GM04503 (cell line): ENCODE data around the gene DOHH.
"Not testable (repeated sequence)": the region's sequence is repeated elsewhere in the genome, so short reads cannot be mapped to it uniquely, and the experiment has no call there.

Source experiments
- DNase-seq: peaks from one replicate; pipeline ENCODE4 v3.0.0-alpha.2; 2012; ENCODE audit warnings: low read depth

DOHH gene

DNA sequence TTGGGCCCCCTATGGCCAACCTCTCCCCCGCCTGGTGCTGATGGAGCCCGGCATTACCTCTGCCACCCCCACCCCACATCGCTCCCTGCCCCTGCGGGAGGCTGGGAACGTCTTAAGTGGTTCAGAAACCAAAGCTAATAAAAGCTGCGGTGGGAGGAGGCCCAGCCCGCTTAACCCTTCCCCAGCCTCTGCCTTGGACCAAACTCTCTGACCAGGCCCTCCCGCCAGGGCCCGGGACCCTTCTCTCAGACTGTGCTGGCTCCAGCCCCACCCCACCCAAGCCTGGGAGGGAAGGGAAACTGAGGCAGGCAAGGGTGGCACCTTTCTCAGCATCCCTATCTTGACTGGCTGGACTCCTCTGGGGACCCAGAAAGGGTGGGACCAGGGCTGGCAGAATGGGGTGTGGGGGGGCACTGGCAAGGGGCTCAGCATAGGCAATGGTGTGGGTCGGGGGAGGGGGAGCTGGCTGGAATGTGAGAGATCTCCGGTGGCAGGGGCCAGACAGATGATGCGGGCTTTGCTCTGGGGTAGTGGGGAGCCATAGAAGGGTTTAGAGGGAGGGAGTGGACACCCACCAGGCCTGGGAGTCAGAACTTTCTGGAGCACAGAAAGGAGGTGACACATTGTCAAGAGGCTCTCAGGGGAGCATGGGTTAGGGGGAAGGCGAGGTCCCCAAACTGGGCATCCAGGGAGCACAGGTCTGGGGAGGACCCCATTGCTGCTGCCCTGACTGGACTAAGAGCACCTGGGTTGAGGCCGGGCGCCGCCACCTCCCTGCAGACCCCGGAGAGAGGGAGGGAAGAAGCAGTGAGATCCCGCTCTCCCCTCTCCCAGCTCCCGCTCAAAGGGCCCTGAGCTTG lies 42.0 kb downstream of the DOHH start:
- no peak for DNase-seq

DNA sequence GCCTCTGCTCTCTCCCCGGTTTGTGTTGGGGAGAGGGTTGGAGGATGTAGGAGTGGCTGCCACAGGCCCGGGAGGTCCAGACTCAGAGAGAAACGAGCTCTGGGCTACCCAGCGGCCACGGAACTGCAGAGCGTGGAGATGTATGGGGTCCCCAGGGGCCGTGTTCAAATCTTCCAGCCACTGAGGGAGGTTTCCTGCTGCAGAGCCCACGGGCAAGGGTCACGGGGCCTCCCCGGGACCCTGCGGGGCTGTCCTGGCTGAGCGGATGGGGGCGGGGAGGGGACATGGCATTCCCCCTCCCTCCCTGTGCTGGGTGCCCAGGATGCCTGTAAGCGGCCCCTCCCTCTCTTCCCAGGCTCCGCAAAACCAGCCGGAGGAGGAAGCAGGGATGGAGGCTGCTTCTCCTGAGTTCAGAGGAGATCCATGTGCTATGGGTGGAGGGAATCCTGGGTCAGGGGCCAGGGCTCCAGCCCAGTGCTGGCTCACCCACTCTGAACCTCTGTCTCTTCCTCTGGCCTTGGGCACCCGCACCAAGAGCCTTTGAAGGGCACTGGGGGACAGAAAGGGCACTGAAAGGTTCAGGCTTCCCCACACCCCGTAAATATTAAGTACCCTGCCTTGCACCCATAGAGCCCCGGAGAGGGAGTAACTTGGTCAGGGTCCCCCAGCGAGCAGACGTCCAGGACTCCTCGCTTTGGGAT lies 42.8 kb downstream of the DOHH start:
- no peak for DNase-seq

DNA sequence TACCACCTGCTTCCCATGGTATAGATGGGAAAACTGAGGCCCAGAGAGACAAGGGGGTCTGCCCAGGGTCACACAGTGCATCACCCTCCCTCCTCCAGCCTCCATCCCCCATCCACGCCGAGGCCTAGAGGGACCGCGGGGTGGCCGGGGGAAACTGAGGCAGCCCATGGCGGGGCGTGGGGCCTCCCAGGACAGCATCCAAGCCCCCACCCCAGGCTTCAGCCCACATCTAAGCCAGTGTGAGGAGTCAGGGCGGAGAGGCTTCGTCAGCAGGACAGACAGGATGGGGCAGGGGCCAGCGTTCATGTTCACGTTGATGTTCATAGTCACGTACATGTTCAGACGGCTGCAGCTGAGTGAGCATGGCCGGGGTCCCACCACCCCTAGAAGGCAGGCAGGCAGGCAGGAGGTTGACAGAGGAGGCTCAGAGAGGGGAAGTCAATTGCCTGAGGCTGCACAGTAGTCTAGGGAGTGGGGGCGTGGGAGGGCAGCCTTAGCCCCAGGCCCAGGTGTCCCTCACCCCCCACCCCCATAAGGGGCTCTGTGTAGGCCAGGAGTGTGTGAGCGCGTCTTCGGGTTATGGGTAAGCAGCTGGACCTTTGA lies 43.4 kb downstream of the DOHH start:
- DNase-seq: no peak

DNA sequence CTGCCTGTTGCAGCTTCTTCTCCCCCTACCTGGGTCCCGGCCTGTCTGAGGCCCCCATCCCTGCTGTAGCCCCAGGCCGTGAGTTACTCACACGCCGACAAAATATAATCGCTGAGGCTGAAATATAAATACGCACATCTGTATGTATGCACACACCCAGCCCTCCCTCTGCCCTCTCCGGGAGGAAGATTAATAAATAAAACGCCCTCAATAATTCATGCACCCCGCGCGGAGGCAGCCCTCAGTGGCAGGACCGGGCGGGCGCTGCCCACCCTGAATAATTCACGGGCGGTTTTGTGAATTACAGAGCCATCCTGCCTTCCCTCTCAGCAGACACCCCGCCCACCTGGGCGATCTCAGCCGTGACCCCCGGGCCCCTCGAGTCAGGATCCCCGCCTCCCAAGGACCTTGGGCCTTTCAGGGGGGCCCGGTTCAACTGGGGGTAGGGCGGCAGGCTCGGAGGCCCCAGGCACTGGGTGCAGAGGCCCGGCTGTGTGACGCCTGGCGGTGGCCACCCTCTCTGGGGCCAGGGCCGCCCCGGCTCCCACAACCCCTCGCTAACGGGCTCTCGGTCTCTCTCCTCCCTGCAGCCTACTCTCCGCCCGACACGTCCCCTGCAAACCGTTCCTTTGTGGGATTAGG lies 44.4 kb downstream of the DOHH start:
- no peak for DNase-seq

DNA sequence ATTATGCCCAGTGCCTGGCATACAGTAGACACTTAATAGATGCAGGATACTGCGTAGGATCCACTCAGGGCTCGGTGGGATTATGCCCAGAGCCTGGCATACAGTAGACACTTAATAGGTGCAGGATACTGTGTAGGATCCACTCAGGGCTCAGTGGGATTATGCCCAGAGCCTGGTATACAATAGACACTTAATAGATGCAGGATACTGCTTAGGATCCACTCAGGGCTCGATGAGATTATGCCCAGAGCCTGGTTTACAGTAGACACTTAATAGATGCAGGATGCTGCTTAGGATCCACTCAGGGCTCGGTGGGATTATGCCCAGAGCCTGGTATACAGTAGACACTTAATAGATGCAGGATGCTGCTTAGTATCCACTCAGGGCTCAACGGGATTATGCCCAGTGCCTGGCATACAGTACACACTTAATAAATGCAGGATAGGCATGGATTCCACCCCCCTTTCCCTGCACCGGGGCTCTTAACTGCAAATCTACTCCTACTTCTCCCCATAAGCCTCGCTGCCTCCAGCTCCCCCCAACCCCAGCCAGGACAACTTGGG lies 45.0 kb downstream of the DOHH start:
- DNase-seq: no peak

DNA sequence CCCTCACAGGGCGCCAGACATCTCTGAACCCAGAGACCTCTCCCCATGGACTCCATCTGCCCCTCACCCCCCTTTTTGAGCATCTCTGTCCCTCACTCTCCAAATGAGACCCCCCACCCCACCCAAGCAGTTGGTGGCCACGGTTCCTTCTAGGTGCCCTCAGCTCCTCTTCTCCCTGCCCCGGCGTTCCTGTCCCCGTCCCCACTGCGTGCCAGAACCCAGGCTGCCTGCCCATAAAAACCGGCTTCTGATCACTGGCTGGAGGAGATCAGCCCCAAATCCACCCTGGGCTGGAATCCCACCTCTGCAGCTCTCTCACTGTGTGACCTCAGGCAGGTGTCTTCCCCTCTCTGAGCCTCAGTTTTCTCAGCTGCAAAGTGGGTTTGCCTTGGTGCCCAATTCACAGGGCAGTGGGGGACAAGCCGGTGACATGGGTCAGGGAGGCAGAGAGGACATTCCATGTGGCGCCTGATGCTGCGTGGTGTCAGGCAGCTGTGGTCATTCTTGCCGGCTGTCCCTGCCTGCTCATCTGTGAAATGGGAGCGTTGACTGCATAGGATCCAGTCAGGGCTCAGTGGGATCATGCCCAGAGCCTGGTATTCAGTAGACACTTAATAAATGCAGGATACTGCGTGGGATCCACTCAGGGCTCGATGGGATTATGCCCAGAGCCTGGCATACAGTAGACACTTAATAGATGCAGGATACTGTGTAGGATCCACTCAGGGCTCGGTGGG lies 45.6 kb downstream of the DOHH start:
- no peak for DNase-seq

DNA sequence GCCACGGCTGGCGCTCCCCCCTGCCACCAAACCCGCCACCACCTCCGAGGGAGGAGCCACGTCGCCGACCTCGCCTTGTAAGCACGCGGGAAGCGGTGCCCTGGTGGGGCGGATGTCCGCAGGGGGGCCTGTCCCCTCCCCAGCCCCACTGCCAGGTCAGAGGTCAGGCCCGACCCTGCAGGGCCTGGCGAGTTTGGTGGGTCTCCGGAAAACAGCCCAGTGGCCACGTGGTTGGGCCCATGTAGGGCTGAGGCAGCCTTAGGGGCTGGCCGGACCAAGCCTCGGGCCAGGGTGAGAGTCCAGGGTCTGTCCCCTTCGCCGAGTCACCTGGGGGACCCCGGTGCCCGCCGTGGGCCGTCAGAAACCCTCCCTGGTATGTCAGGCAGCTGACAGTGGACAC lies 46.6 kb downstream of the DOHH start:
- no peak for DNase-seq

DNA sequence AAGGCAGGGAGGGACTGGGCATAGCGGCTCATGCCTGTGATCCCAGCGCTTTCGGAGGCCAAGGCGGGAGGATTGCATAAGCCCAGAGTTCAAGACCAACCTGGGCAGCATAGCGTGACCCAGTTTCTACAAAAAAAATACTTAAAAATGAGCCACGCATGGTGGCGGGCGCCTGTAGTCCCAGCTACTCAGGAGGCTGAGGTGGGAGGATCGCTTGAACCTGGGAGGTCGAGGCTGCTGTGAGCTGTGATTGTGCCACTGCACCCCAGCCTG lies 47.6 kb downstream of the DOHH start:
- not testable (repeated sequence) for DNase-seq

DNA sequence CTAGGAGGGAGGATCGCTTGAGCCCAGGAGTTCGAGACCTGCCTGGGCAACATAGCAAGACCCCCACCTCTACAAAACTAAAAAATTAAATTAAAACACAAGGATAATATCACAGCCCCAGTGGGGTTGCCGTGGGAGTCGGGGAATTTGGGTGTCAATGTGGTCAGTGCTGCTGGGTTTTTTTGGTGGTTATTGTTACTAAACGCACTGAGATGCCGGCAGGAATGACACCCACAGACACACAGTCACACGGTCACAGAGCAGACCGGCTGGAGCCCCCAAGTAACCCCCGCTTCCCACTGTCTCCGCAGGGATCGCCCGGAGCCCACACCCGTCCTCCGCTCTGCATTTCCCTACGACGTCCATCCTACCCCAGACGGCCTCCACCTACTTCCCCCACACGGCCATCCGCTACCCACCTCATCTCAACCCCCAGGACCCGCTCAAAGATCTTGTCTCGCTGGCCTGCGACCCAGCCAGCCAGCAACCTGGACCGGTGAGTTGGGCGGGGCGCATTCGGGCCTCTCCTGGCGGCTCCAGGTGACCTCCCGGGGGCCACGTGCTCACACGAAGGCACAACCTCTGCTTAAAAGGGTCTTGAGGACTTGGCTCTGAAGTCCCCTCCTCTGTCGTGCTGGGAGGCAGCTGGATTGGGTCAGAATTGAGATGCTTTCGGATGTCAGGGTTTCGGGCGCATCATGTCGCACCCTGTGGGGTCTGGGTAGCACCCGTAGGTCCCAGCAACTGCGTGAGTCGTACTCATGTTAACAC lies 48.1 kb downstream of the DOHH start:
- DNase-seq: no peak

DNA sequence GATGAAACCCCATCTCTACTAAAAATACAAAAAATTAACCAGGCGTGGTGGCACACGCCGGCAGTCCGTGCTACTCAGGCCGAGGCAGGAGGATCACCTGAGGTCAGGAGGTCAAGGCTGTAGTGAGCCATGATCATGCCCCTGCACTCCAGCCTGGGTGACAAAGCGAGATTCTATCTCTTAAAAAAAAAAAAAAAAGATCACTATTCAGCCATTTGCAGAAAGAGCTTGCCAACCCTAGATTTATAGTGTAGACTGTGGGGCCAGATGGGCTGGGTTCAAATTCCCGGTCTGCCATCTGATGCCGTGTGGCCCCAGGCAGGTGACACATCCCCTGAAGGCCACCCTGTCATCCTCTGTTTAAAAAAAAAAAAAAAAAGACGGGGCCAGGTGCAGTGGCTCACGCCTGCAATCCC lies 49.0 kb downstream of the DOHH start:
- DNase-seq: no peak

DNA sequence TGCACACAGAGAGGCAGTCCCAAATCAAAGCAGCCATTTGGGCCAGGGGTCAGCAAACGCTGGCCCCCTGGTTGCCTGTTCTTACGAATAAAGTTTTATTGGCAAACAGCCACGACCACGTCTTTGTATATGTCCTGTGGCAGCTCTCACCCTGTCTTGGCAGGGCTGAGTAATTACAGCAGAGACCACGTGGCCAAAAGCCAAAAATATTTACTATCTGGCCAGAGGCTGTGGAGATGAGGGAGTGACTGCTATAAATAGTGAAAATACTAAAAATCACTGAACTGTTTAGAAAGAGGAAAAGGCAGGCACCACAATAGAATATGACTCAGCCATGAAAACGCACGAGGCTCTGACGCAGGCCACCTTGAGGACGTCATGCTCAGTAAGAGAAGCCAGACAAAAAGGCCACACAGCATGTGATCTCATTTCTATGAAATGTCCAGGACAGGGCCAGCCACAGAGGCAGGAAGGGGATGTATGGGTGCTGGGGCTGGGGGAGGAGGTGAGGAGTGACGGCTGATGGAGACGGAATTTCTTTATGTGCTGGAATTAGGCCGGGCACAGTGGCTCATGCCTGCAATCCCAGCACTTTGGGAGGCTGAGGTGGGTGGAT lies 49.6 kb downstream of the DOHH start:
- DNase-seq: peak; percentile 98

DNA sequence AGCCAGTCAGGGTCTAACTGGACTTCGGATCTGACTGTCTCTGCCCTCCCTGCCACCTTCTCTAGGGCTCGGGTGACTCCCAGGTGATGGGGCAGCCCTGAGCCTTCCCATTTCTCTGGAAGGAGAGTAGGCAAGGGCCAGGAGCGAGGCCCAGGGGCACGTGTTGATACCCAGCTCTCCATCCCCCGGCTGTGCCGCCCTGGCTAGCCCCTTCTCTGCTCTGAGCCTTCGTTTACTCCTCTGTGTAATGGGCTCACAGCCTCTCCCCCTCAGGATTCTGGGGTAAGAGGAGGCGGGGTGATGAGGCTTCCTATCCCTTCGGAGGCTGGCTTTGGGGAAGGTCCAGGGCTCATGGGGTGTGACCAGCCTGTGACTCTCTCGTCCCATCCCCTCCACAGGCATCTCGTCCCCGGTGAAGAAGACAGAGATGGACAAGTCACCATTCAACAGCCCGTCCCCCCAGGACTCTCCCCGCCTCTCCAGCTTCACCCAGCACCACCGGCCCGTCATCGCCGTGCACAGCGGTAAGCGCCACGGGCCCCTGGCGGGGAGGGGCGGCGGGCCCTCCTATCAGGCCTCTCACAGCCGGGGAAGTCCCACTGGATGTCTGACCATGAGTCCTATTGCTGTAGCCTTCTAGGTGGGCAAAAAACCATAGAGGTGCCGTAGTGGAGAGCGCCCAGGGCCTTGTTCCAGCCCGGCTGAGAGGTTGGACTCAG lies 51.7 kb downstream of the DOHH start:
- DNase-seq: no peak

DNA sequence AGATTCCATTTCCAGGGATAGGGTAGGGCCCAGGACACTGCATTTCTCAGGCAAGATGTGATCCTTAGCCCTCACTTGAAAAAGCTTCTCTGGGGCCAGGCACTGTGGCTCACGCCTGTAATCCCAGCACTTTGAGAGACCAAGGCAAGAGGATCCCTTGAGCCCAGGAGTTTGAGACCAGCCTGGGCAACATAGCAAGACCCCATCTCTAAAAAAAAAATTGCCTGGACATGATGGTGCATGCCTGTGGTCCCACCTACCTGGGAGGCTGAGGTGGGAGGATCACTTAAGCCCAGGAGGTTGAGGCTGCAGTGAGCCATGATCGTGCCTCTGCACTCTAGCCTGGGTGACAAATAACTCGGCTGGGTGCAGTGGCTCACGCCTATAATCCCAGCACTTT lies 53.8 kb downstream of the DOHH start:
- DNase-seq: not testable (repeated sequence)

DNA sequence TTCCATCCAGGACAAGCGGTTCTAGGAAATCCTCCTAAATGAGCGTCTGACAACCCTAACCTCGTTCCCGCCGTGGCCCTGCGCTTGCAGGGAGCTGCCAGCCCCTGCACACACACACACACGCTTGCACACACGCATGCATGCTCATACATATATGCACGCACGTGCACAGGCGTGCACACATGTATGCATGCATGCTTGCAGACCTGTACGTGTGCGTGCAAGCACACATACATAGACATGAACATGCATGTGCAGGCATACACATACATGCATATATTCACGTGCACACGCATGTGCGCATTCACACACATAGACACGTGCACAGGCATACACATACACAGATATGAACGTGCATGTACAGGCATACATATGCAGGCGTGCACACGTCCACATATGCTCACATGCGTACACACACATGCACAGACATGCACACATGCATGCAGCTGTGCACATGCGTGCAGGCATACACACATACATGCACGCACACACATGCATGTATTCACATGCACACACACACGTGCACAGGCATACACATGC lies 55.7 kb downstream of the DOHH start:
- no peak for DNase-seq

DNA sequence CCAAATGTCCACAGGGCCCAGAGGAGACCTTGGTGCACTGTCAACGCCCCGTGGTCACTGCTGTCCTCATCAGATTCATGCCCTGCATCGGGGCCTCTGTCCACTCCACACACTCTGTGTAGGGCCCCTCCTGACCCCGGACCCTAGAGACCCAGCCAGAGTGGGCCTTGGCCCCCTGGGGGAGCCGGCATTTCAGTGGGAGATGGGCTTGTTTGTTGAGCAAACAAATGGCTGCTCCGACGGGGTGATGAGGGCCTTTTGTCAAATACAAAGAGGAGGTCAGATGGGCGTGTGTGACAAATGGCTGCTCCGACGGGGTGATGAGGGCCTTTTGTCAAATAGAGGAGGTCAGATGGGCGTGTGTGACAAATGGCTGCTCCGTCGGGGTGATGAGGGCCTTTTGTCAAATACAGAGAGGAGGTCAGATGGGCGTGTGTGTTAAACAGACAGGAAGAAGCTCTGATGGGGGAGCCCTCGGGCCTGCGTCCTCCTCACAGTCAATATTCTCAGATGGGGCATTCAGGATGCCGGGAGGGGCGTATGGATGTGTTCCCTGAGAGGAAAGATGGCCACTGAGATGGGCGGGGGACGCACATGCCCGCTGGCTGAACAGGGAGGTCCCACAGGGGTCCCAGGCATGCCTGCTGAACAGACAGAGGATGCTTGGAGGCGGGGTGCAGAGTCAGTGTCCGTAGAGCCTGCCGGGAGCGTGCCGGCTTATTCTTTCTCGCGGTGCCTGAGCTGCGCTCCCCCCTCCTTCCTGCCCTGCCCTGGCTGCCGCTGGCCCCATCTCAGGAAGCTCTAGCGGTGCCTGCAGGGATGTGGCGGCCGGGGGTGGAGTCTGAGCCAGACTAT lies 56.4 kb downstream of the DOHH start:
- DNase-seq: no peak

DNA sequence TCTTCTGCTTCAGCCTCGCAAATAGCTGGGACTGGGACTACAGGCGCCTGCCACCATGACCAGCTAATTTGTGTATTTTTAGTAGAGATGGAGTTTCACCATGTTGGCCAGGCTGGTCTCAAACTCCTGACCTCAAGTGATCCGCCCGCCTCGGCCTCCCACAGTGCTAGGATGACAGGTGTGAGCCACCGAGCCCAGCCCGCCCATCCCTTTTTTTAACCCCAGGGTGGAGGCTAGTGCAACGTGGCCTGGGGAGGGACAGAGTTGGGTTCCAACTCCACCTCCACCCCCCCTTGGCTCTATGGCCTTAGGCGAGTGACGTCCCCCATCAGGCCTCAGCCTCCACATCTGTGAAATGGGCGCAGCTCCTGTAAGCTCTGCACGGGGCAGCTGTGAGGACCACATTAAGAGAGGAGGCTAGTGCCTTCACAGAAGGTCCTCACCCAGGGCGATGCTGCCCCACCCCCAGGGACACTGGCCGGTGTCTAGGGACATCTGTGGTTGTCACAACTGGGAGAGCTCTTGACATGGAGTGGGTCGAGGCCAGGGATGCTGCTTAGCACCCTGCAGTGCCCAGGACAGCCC lies 57.9 kb downstream of the DOHH start:
- DNase-seq: no peak

DNA sequence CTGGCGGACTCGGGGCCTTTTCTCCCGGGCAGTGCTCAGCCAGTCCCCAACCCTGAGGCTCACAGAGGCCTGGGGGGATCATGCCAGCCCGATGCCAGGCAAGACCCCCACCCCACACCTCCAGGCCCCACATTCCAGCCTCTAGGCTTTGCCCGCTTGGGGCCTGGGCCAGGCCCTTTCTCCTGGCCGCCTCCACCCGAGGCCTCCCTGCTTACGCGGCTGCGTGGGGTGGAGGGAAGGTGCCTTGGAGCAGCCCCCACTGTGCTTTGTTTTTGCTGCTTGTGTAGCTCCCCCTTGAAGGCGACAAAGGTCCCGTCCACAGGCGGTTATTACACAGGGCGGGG lies 58.5 kb downstream of the DOHH start:
- no peak for DNase-seq
